Lung (tissue), 12 donors: Measurements from ENCODE around the gene ATP11B. TPM values are rescaled to one million over a fixed set of nuclear protein-coding genes. Genes with fewer than 3 reads are reported as not detected.

Experiments used
- ATAC-seq: fragments of 200-7000 bp; cut with Tn5 transposase; one replicate; pipeline ENCODE4 v1.9.1; 2020; ENCODE audit warnings: moderate number of reproducible peaks; ENCODE audit not compliant: insufficient read depth, low FRiP score
- DNase-seq, 3 donors: peaks; one replicate each; pipeline ENCODE4 v3.0.0-alpha.2; 2013 to 2017
- H3K27ac ChIP-seq, 2 donors: one replicate each; pipeline ENCODE4 v1.5.1; 2013; ENCODE audit warnings: mild to moderate bottlenecking in 2 of 2, moderate library complexity in 2 of 2, control low read depth in 1 of 2, inconsistent platforms in 1 of 2, low read depth in 1 of 2, low read length in 1 of 2
- H3K27me3 ChIP-seq, 3 donors: one replicate each; pipeline ENCODE4 v1.5.1; 2013; ENCODE audit warnings: low read length in 2 of 3; ENCODE audit not compliant: control insufficient read depth in 3 of 3, insufficient read depth in 3 of 3
- H3K36me3 ChIP-seq, 4 donors: one replicate each; pipeline ENCODE4 v1.5.1; 2013; ENCODE audit warnings: low read length in 4 of 4, mild to moderate bottlenecking in 1 of 4, moderate library complexity in 1 of 4; ENCODE audit not compliant: control insufficient read depth in 4 of 4, insufficient read depth in 4 of 4
- H3K4me1 ChIP-seq, 5 donors: one replicate each; pipeline ENCODE4 v1.5.1; 2013; ENCODE audit warnings: low read length in 5 of 5, mild to moderate bottlenecking in 2 of 5, moderate library complexity in 1 of 5; ENCODE audit not compliant: control insufficient read depth in 5 of 5, insufficient read depth in 5 of 5
- H3K4me3 ChIP-seq: one replicate; pipeline ENCODE4 v1.5.1; 2013; ENCODE audit warnings: mild to moderate bottlenecking, control low read depth, moderate library complexity
- H3K9ac ChIP-seq, 2 donors: one replicate each; pipeline ENCODE4 v1.5.1; 2013; ENCODE audit warnings: low read length in 2 of 2, control low read depth in 1 of 2; ENCODE audit not compliant: insufficient read depth in 1 of 2
- H3K9me3 ChIP-seq, 4 donors: one replicate each; pipeline ENCODE4 v1.5.1; 2013; ENCODE audit warnings: low read length in 3 of 4, mild to moderate bottlenecking in 1 of 4, moderate library complexity in 1 of 4; ENCODE audit not compliant: control insufficient read depth in 4 of 4, insufficient read depth in 3 of 4
- WGBS, 2 donors: extraction: QIAGEN DNeasy Blood & Tissue Kit; methylation state at CpG; one replicate each; pipeline ENCODE4 v1.1.7; 2013; 5-methylcytosine and 5-hydroxymethylcytosine counted together
- polyA plus RNA-seq, 2 donors: library from polyadenylated mRNA; stranded (reverse); fragments of 200-250 nt; gene quantifications; one replicate each; pipeline ENCODE4 v1.2.1, GENCODE V29; 2013
- total RNA-seq, 2 donors: library from RNA; depleted of rRNA in 1 of 2; stranded (reverse); fragments of >200 nt in 1 of 2; gene quantifications; one replicate each; pipeline ENCODE4 v1.2.1, GENCODE V29; 2014 to 2021
- TF ChIP-seq, protein P1 (sequence below): IDR thresholded peaks from 2 replicates; pipeline ENCODE4 v1.5.1; 2012; ENCODE audit warnings: mild to moderate bottlenecking; ENCODE audit errors: control extremely low read depth, extremely low read depth
- donor health status: control.
- donor health status: control.
- donor health status: Bipolar disorder and iron deficiency.
- donor health status: healthy.
- donor health status: DM: yes; HTN: yes; CAD: no.

ATP11B gene
- total and polyA plus RNA-seq, 4 donors, result 8.3 to 111 (median 39.7) TPM

- no peaks in the 10 kb centered on the region for H3K36me3 ChIP-seq
- no peak overlapping the region for H3K9ac ChIP-seq
- 83 to 87% methylated on average over 3 of the region's 3 CpGs for WGBS, 2 donors
- no peak overlapping the region for H3K27ac ChIP-seq
- no peaks in the 10 kb centered on the region for H3K9me3 ChIP-seq
- H3K4me1 ChIP-seq, result peaks cover 0 to 11% (median 2%) of the 10 kb centered on the region in 5 donors
- ATAC-seq (no peak), DNase-seq (no peak)
- no peaks in the 10 kb centered on the region for H3K27me3 ChIP-seq
- H3K4me3 ChIP-seq, result no peak overlapping the region
- TF ChIP-seq, protein P1, sequence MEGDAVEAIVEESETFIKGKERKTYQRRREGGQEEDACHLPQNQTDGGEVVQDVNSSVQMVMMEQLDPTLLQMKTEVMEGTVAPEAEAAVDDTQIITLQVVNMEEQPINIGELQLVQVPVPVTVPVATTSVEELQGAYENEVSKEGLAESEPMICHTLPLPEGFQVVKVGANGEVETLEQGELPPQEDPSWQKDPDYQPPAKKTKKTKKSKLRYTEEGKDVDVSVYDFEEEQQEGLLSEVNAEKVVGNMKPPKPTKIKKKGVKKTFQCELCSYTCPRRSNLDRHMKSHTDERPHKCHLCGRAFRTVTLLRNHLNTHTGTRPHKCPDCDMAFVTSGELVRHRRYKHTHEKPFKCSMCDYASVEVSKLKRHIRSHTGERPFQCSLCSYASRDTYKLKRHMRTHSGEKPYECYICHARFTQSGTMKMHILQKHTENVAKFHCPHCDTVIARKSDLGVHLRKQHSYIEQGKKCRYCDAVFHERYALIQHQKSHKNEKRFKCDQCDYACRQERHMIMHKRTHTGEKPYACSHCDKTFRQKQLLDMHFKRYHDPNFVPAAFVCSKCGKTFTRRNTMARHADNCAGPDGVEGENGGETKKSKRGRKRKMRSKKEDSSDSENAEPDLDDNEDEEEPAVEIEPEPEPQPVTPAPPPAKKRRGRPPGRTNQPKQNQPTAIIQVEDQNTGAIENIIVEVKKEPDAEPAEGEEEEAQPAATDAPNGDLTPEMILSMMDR, result no peak
These were observed 17.4 kb downstream of the ATP11B start for GRCh38 chr3:182810574-182811268.

DNA sequence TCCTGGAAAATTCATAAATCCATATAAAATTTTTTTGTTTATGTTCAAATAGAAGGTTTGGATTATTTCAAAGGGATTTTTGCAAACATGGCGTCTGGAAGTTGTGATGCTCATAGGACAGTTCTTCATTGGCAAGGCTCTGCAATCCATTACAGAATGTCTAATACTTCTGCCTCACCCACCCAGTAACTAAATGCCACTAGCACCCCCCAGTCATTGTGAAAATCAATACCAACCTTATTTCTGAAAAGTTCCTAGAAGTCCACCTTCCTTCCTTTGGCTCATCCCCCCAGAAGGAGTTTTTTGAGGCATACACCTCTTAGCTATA lies 17.9 kb downstream of the ATP11B start:
- TF ChIP-seq, protein P1, result no peak
- DNase-seq (no peak), ATAC-seq (no peak)
- Histone ChIP-seq H3K36me3 (no peaks in the 10 kb centered on the region), H3K4me3 (no peak overlapping the region), H3K9ac (no peak overlapping the region), H3K27ac (no peak overlapping the region), H3K4me1 (peaks cover 0 to 16% (median 2%) of the 10 kb centered on the region in 5 donors), H3K9me3 (no peaks in the 10 kb centered on the region), H3K27me3 (no peaks in the 10 kb centered on the region)
- WGBS, 2 donors, result 97% methylated on average over 1 of the region's 1 CpG

DNA sequence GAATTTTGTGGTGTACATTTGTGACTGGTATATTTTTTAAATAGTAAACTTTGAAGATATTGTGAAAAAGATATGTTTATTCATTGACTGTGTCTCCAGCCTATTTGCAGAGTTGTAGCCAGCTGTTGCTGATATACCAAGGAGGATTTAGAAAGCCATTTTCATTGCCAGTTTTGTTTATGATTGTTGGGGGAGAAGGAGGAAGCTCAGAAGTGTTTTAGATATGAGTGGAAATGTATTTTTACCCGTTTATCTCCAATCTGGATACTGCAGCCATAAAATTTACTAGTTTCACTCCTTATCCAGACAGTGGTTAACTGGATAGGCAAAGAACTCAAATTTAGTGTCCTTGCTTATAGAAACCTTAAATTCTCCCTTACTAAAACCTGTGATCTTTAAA lies 18.8 kb downstream of the ATP11B start:
- no peak overlapping the region for H3K4me3 ChIP-seq
- ATAC-seq, result no peak
- TF ChIP-seq, protein P1, result no peak
- H3K9ac ChIP-seq, result no peak overlapping the region
- H3K36me3 ChIP-seq, result no peaks in the 10 kb centered on the region
- DNase-seq, result peak in 2 of 3 donors; percentile 28 to 41
- H3K27ac ChIP-seq, result no peak overlapping the region
- H3K4me1 ChIP-seq, result peaks cover 0 to 10% (median 2%) of the 10 kb centered on the region in 5 donors
- no peaks in the 10 kb centered on the region for H3K27me3 ChIP-seq
- no peaks in the 10 kb centered on the region for H3K9me3 ChIP-seq
- WGBS, 2 donors, result 47 to 62% methylated on average over 1 of the region's 1 CpG
